ENCODE results near the gene ZNF584. TPM values are rescaled to one million over a fixed set of nuclear protein-coding genes. Genes with fewer than 3 reads are reported as not detected.

ZNF584 gene
- total RNA-seq, 1 experiment from 2014 or later = 4.9 TPM

DNA sequence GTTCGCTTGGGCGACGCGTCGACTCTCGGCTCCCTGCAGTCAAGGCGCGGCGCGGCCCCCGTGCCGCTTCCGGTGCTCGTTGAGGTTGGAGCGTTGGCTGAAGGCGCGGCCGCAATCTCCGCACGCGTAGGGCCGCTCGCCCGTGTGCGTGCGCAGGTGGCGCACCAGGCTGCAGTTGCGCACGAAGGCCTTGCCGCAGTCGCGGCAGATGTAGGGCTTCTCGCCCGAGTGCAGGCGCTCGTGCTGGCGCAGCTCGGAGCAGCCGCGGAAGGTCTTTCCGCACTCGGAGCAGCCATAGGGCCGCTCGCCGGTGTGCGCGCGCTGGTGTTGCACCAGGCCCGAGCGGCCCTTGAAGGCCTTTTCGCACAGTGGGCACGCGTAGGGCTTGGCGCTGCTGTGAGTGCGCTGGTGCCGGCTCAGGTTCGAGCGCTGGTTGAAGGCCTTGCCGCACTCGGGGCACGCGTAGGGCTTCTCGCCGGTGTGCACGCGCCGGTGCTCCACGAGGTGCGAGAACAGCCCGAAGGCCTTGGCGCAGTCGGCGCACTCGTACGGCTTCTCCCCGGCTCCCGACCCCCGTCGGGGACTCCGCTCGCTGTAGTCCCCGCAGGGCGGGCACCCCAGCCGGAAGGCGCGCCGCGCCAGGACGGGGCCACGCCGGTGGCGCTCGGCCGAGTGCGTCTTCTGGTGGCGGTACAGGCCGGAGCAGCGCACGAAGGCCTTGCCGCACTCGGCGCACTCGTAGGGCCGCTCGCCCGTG lies 40.6 kb upstream of the ZNF584 start:
- H3K36me3 ChIP-seq (ENCODE audit: control insufficient read depth, insufficient read depth, low read length) = no peaks in the 10 kb centered on the region
- no peaks in the 10 kb centered on the region for H3K9me3 Mint-ChIP-seq (ENCODE audit: unreplicated experiment)
- TF ChIP-seq, protein P1, sequence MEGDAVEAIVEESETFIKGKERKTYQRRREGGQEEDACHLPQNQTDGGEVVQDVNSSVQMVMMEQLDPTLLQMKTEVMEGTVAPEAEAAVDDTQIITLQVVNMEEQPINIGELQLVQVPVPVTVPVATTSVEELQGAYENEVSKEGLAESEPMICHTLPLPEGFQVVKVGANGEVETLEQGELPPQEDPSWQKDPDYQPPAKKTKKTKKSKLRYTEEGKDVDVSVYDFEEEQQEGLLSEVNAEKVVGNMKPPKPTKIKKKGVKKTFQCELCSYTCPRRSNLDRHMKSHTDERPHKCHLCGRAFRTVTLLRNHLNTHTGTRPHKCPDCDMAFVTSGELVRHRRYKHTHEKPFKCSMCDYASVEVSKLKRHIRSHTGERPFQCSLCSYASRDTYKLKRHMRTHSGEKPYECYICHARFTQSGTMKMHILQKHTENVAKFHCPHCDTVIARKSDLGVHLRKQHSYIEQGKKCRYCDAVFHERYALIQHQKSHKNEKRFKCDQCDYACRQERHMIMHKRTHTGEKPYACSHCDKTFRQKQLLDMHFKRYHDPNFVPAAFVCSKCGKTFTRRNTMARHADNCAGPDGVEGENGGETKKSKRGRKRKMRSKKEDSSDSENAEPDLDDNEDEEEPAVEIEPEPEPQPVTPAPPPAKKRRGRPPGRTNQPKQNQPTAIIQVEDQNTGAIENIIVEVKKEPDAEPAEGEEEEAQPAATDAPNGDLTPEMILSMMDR (IDR thresholded peaks at IDR 0.05; ENCODE audit: insufficient read depth in 1 of 2, low read depth in 1 of 2, low read length in 1 of 2, severe bottlenecking in 1 of 2, unreplicated experiment in 1 of 2) = no peak
- no peak overlapping the region for H3K4me3 ChIP-seq (ENCODE audit: low read depth, low read length)
- DNase-seq = no peak
- POLR2A ChIA-PET = no interaction called here
- no peaks in the 10 kb centered on the region for H3K9me3 ChIP-seq
- H3K27ac Mint-ChIP-seq (ENCODE audit: unreplicated experiment) = no peak overlapping the region
- H3K27me3 Mint-ChIP-seq (ENCODE audit: insufficient read depth, unreplicated experiment) = no peaks in the 10 kb centered on the region
- BruUV-seq (replicated peaks) = no TSS peak
- no peaks in the 10 kb centered on the region for H3K4me1 Mint-ChIP-seq (ENCODE audit: low read depth, unreplicated experiment)
- peaks cover 8% of the 10 kb centered on the region for H3K36me3 Mint-ChIP-seq (ENCODE audit: insufficient read depth, unreplicated experiment)
- CTCF ChIA-PET = no interaction called here
- intact Hi-C loops (cut with micrococcal nuclease; ENCODE audit: unreplicated experiment) = no loop called here
- no peak overlapping the region for H3K4me3 Mint-ChIP-seq (ENCODE audit: unreplicated experiment)
- H3K4me1 ChIP-seq = no peaks in the 10 kb centered on the region
- no peaks in the 10 kb centered on the region for H3K27me3 ChIP-seq (replicated peaks; ENCODE audit: control insufficient read depth, insufficient read depth, low read length)

DNA sequence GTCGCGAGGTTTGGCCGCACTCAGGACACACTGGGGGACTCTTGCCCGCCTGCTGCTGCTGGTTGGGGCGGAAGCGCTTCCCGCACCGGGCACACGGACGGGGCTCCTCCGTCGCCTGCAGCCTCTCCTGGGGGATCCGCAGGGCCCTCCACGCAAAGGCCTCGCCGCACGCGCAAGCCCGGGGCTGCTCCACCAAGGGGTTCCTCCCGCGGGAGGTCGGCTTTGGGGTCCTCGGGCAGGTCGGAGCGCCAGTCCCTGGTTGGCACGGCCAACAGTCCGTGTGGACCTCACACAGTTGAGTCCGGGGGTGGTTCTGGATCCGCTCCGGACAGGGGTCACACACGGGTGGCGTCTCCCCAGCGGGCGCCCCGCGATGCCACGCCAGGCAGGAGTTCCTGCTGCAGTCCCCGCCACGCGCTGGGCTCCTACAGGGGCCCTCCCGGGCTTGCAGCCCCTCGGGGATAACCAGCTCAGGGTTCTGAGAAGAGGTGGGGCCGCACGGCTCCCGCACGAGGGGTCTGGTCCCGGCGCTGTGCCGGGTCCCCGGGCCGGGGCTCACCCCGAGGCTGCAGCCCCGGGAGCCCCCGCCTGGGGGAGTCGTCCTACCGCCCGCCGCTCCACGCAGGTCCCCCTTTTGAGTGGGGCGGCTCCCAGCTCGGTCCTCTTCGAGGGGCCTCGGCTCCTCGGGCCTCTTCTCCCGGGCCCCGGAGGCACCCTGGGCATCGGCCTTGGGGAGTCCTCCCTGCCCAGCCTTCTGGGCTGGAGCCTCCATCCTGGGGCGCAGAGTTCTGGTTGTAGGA lies 39.7 kb upstream of the ZNF584 start:
- no peaks in the 10 kb centered on the region for H3K4me1 ChIP-seq
- no peaks in the 10 kb centered on the region for H3K4me1 Mint-ChIP-seq (ENCODE audit: low read depth, unreplicated experiment)
- no TSS peak for BruUV-seq (replicated peaks)
- H3K4me3 Mint-ChIP-seq (ENCODE audit: unreplicated experiment) = no peak overlapping the region
- CTCF ChIA-PET = no interaction called here
- H3K27me3 ChIP-seq (replicated peaks; ENCODE audit: control insufficient read depth, insufficient read depth, low read length) = no peaks in the 10 kb centered on the region
- H3K27me3 Mint-ChIP-seq (ENCODE audit: insufficient read depth, unreplicated experiment) = no peaks in the 10 kb centered on the region
- intact Hi-C loops (cut with micrococcal nuclease; ENCODE audit: unreplicated experiment) = no loop called here
- no peaks in the 10 kb centered on the region for H3K36me3 ChIP-seq (ENCODE audit: control insufficient read depth, insufficient read depth, low read length)
- H3K9me3 Mint-ChIP-seq (ENCODE audit: unreplicated experiment) = no peaks in the 10 kb centered on the region
- DNase-seq = no peak
- H3K4me3 ChIP-seq (ENCODE audit: low read depth, low read length) = no peak overlapping the region
- H3K36me3 Mint-ChIP-seq (ENCODE audit: insufficient read depth, unreplicated experiment) = peaks cover 6% of the 10 kb centered on the region
- H3K27ac Mint-ChIP-seq (ENCODE audit: unreplicated experiment) = peak overlapping the region; percentile 66
- H3K9me3 ChIP-seq = no peaks in the 10 kb centered on the region
- POLR2A ChIA-PET = no interaction called here
- TF ChIP-seq, protein P1 (IDR thresholded peaks at IDR 0.05; ENCODE audit: insufficient read depth in 1 of 2, low read depth in 1 of 2, low read length in 1 of 2, severe bottlenecking in 1 of 2, unreplicated experiment in 1 of 2) = no peak

- Histone ChIP-seq H3K27me3 (replicated peaks; ENCODE audit: control insufficient read depth, insufficient read depth, low read length) (no peaks in the 10 kb centered on the region), H3K4me1 (no peaks in the 10 kb centered on the region), H3K4me3 (ENCODE audit: low read depth, low read length) (no peak overlapping the region), H3K36me3 (ENCODE audit: control insufficient read depth, insufficient read depth, low read length) (no peaks in the 10 kb centered on the region), H3K9me3 (no peaks in the 10 kb centered on the region)
- TF ChIP-seq, protein P1 (IDR thresholded peaks at IDR 0.05; ENCODE audit: insufficient read depth in 1 of 2, low read depth in 1 of 2, low read length in 1 of 2, severe bottlenecking in 1 of 2, unreplicated experiment in 1 of 2) = peak; percentile 39 to 45
- Mint-ChIP-seq H3K4me1 (ENCODE audit: low read depth, unreplicated experiment) (no peaks in the 10 kb centered on the region), H3K27ac (ENCODE audit: unreplicated experiment) (no peak overlapping the region), H3K27me3 (ENCODE audit: insufficient read depth, unreplicated experiment) (no peaks in the 10 kb centered on the region), H3K36me3 (ENCODE audit: insufficient read depth, unreplicated experiment) (peaks cover 6% of the 10 kb centered on the region), H3K4me3 (ENCODE audit: unreplicated experiment) (no peak overlapping the region), H3K9me3 (ENCODE audit: unreplicated experiment) (no peaks in the 10 kb centered on the region)
- ChIA-PET POLR2A (interaction anchor here (1.0 kb wide), 1 partner anchor 10 kb away, joined by 4 read pairs; the partner anchor contains the start of gene ZNF497), CTCF (interaction anchor here (1.8 kb wide), 1 partner anchor 10 kb away, joined by 4 read pairs; the partner anchor contains the start of gene ZNF497)
- intact Hi-C loops (cut with micrococcal nuclease; ENCODE audit: unreplicated experiment) = loop anchor here (2.0 kb wide), 1 partner anchor 46 kb away; the partner anchor contains the start of gene ZSCAN22
- no TSS peak for BruUV-seq (replicated peaks)
- peak in 1 of 2 experiments; percentile 26 for DNase-seq
Measured at GRCh38 chr19:58372311-58373133, 35.9 kb upstream of the ZNF584 start.
